Neural cell (in vitro differentiated cells): Measurements from ENCODE around the gene BCAR3. TPM values are rescaled to one million over a fixed set of nuclear protein-coding genes. Genes with fewer than 3 reads are reported as not detected.

ENCODE experiments used
- H2AFZ ChIP-seq: fragments of 200-600, 300-800 bp; sonication (generic), shearing (Covaris generic); 2 replicates; pipeline ENCODE4 v1.6.0; 2014; ENCODE audit warnings: low read depth, mild to moderate bottlenecking, antibody characterized with exemption, low read length, moderate library complexity
- H3F3A ChIP-seq: fragments of 200-600 bp; shearing (Covaris generic); 2 replicates; pipeline ENCODE4 v1.6.1; 2016; ENCODE audit warnings: mild to moderate bottlenecking, moderate library complexity, mixed read lengths, antibody characterized with exemption, low read length; ENCODE audit not compliant: insufficient read depth, poor library complexity, severe bottlenecking
- H3K27ac ChIP-seq: fragments of 200-600, 300-800 bp; sonication (generic), shearing (Covaris generic); 2 replicates; pipeline ENCODE4 v1.5.1; 2014; ENCODE audit warnings: mild to moderate bottlenecking, low read length, moderate library complexity
- H3K27me3 ChIP-seq: fragments of 300-800, 200-600 bp; sonication (generic), shearing (Covaris generic); 2 replicates; pipeline ENCODE4 v1.6.0; 2014; ENCODE audit warnings: mild to moderate bottlenecking, low read depth, low read length, moderate library complexity; ENCODE audit not compliant: insufficient read depth
- H3K36me3 ChIP-seq: fragments of 300-800, 200-600 bp; sonication (generic), shearing (Covaris generic); 2 replicates; pipeline ENCODE4 v1.5.1; 2014; ENCODE audit warnings: mild to moderate bottlenecking, antibody characterized with exemption, low read length, moderate library complexity; ENCODE audit not compliant: insufficient read depth
- H3K4me2 ChIP-seq: fragments of 300-800, 200-600 bp; sonication (generic), shearing (Covaris generic); 2 replicates; pipeline ENCODE4 v1.6.0; 2014; ENCODE audit warnings: mild to moderate bottlenecking, low read length
- H3K4me3 ChIP-seq: fragments of 300-800, 200-600 bp; sonication (generic), shearing (Covaris generic); 2 replicates; pipeline ENCODE4 v1.5.1; 2014; ENCODE audit warnings: mild to moderate bottlenecking, low read length, moderate library complexity
- H3K79me2 ChIP-seq: fragments of 200-600 bp; shearing (Covaris generic); replicated peaks from 2 replicates; pipeline ENCODE4 v1.6.0; 2014; ENCODE audit warnings: mild to moderate bottlenecking, low read length, moderate library complexity; ENCODE audit not compliant: insufficient read depth
- H3K9ac ChIP-seq: fragments of 300-800, 200-600 bp; sonication (generic), shearing (Covaris generic); 2 replicates; pipeline ENCODE4 v1.6.1; 2016; ENCODE audit warnings: mild to moderate bottlenecking, low read length, mixed read lengths
- H3K9me2 ChIP-seq: fragments of 200-600 bp; shearing (Covaris generic); 2 replicates; pipeline ENCODE4 v1.6.1; 2016; ENCODE audit warnings: mild to moderate bottlenecking, low read length, mixed read lengths; ENCODE audit not compliant: insufficient read depth
- H3K9me3 ChIP-seq: fragments of 200-600, 300-800 bp; sonication (generic), shearing (Covaris generic); 2 replicates; pipeline ENCODE4 v1.6.1; 2016; ENCODE audit warnings: mild to moderate bottlenecking, mixed run types, low read length, moderate library complexity, mixed read lengths
- H4K20me1 ChIP-seq: fragments of 200-600 bp; shearing (Covaris generic); 2 replicates; pipeline ENCODE4 v1.6.1; 2016; ENCODE audit warnings: mild to moderate bottlenecking, mixed run types; ENCODE audit not compliant: insufficient read depth
- EP300 ChIP-seq: fragments of 450-650 bp; conservative IDR thresholded peaks from 2 replicates; pipeline ENCODE4 v1.6.1; 2014; ENCODE audit warnings: antibody characterized with exemption, mild to moderate bottlenecking, moderate library complexity; ENCODE audit not compliant: poor library complexity, severe bottlenecking
- EZH2 ChIP-seq: fragments of 200-600, 300-800 bp; shearing (Covaris generic), sonication (generic); IDR thresholded peaks from 2 replicates; pipeline ENCODE4 v1.6.1; 2014; ENCODE audit warnings: antibody characterized with exemption, low read length, borderline replicate concordance, mild to moderate bottlenecking; ENCODE audit not compliant: insufficient read depth, poor library complexity, severe bottlenecking
- MXI1 ChIP-seq: fragments of 450-650 bp; conservative IDR thresholded peaks from 2 replicates; pipeline ENCODE4 v1.6.1; 2014; ENCODE audit warnings: antibody characterized with exemption, mild to moderate bottlenecking; ENCODE audit not compliant: poor library complexity, severe bottlenecking
- POLR2AphosphoS5 ChIP-seq: IDR thresholded peaks from 2 replicates; pipeline ENCODE4 v1.6.1; 2012
- RAD21 ChIP-seq: fragments of 450-650 bp; conservative IDR thresholded peaks from 2 replicates; pipeline ENCODE4 v1.6.1; 2014; ENCODE audit warnings: antibody characterized with exemption, mild to moderate bottlenecking, moderate library complexity
- SMC3 ChIP-seq: fragments of 450-650 bp; conservative IDR thresholded peaks from 2 replicates; pipeline ENCODE4 v1.6.1; 2014; ENCODE audit warnings: antibody characterized with exemption, mild to moderate bottlenecking, moderate library complexity; ENCODE audit not compliant: poor library complexity
- TAF1 ChIP-seq: IDR thresholded peaks from 2 replicates; pipeline ENCODE4 v1.6.1; 2012; ENCODE audit warnings: low read depth
- polyA plus RNA-seq: library from polyadenylated mRNA; depleted of rRNA; stranded (reverse); fragments of >200 nt; gene quantifications from 2 replicates; pipeline ENCODE4 v1.2.3, GENCODE V29; 2014
- TF ChIP-seq, protein P1 (sequence below): IDR thresholded peaks from 2 replicates; pipeline ENCODE4 v1.6.1; 2012; ENCODE audit warnings: borderline replicate concordance
- TF ChIP-seq, protein P2 (sequence below): fragments of 450-650 bp; IDR thresholded peaks from 2 replicates; pipeline ENCODE4 v1.5.1; 2014; ENCODE audit warnings: antibody characterized with exemption, mild to moderate bottlenecking, moderate library complexity; ENCODE audit not compliant: poor library complexity, severe bottlenecking

The BCAR3 gene
- polyA plus RNA-seq, 1 donor from 2014 or later, result 2.5 TPM

DNA sequence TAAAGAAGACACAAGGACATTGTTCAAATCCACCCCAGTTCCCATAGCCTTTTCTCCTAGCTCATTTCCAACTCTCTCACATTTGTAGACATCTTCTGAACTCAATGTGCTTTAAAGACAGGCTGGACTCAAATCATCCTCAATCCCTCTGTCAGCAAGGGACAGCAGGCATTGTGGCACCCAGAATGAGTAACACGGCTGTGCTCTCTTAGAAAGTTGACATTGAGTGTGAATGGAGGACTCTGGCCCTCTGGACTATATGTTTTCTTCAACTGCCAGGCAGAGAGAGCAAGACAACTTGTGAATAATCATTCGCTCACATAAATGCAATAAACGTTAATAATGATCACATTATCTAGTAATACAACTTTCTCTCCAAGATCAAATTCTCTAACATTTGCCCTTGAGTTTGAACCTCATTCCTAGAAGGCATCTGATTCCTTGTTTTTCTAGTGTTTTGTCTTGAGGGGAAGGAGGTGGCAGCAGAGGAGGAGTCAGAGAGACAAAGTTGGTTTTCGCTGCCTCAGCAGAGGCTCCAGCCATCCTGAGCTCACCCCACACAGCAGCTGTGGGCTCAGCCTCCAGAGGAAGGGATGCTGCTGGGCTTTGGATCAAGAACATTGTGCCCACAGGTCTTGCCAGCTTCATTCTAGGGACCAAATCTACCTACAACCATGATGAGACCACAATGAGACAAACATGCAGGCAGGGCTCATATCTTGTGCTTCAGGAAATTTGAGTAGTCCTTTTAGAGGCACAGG, 85.1 kb downstream of the BCAR3 start:
- H3K36me3 ChIP-seq, result no peaks in the 10 kb centered on the region

DNA sequence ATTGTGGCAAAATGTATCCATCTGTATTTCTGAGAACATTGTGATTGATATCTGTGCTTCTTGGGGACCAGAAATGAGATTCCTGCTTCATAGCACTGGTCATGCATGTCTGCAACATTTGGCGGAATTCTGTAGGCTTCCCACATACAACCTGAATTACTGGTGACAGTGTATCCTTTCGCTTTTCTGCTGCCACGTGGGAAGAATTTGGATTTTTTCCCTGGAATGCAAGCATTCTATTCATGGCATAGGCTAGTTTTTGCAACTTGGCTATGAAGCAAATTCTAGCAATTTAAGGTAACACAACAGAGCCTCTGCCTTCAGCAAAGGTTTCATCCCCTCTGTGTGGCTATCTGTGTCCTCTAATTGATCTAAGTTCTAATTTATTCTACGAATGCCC, 85.9 kb downstream of the BCAR3 start:
- H4K20me1 ChIP-seq, result no peaks in the 10 kb centered on the region
- H3K27ac ChIP-seq, result no peak overlapping the region
- no peak overlapping the region for H3K4me2 ChIP-seq
- no peak overlapping the region for H3K9ac ChIP-seq
- no peak overlapping the region for H2AFZ ChIP-seq
- H3K9me2 ChIP-seq, result no peaks in the 10 kb centered on the region
- H3K36me3 ChIP-seq, result no peaks in the 10 kb centered on the region
- H3K79me2 ChIP-seq, result no peaks in the 10 kb centered on the region
- no peaks in the 10 kb centered on the region for H3K27me3 ChIP-seq
- TF ChIP-seq TAF1 (no peak), RAD21 (no peak), EZH2 (no peak), POLR2AphosphoS5 (no peak), SMC3 (no peak), EP300 (no peak), MXI1 (no peak)
- TF ChIP-seq, protein P1, sequence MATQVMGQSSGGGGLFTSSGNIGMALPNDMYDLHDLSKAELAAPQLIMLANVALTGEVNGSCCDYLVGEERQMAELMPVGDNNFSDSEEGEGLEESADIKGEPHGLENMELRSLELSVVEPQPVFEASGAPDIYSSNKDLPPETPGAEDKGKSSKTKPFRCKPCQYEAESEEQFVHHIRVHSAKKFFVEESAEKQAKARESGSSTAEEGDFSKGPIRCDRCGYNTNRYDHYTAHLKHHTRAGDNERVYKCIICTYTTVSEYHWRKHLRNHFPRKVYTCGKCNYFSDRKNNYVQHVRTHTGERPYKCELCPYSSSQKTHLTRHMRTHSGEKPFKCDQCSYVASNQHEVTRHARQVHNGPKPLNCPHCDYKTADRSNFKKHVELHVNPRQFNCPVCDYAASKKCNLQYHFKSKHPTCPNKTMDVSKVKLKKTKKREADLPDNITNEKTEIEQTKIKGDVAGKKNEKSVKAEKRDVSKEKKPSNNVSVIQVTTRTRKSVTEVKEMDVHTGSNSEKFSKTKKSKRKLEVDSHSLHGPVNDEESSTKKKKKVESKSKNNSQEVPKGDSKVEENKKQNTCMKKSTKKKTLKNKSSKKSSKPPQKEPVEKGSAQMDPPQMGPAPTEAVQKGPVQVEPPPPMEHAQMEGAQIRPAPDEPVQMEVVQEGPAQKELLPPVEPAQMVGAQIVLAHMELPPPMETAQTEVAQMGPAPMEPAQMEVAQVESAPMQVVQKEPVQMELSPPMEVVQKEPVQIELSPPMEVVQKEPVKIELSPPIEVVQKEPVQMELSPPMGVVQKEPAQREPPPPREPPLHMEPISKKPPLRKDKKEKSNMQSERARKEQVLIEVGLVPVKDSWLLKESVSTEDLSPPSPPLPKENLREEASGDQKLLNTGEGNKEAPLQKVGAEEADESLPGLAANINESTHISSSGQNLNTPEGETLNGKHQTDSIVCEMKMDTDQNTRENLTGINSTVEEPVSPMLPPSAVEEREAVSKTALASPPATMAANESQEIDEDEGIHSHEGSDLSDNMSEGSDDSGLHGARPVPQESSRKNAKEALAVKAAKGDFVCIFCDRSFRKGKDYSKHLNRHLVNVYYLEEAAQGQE, result no peak
- TF ChIP-seq, protein P2, sequence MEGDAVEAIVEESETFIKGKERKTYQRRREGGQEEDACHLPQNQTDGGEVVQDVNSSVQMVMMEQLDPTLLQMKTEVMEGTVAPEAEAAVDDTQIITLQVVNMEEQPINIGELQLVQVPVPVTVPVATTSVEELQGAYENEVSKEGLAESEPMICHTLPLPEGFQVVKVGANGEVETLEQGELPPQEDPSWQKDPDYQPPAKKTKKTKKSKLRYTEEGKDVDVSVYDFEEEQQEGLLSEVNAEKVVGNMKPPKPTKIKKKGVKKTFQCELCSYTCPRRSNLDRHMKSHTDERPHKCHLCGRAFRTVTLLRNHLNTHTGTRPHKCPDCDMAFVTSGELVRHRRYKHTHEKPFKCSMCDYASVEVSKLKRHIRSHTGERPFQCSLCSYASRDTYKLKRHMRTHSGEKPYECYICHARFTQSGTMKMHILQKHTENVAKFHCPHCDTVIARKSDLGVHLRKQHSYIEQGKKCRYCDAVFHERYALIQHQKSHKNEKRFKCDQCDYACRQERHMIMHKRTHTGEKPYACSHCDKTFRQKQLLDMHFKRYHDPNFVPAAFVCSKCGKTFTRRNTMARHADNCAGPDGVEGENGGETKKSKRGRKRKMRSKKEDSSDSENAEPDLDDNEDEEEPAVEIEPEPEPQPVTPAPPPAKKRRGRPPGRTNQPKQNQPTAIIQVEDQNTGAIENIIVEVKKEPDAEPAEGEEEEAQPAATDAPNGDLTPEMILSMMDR, result no peak
- H3K9me3 ChIP-seq, result no peaks in the 10 kb centered on the region
- no peak overlapping the region for H3K4me3 ChIP-seq
- no peaks in the 10 kb centered on the region for H3F3A ChIP-seq

More for the DNA sequence above, 85.1 kb downstream of the BCAR3 start:
- Histone ChIP-seq H4K20me1 (no peaks in the 10 kb centered on the region), H3K27me3 (no peaks in the 10 kb centered on the region), H3K27ac (no peak overlapping the region), H3F3A (no peaks in the 10 kb centered on the region), H3K79me2 (no peaks in the 10 kb centered on the region), H3K4me3 (no peak overlapping the region), H3K9me3 (no peaks in the 10 kb centered on the region), H3K9ac (no peak overlapping the region), H3K4me2 (no peak overlapping the region), H3K9me2 (no peaks in the 10 kb centered on the region), H2AFZ (no peak overlapping the region)
- TF ChIP-seq MXI1, result no peak
- TF ChIP-seq, protein P2, result no peak
- no peak for TF ChIP-seq SMC3
